H1 (cell line): ENCODE results near the gene CCL22. TPM values are rescaled to one million over a fixed set of nuclear protein-coding genes. Genes with fewer than 3 reads are reported as not detected.

Experiments
- CTCF ChIA-PET: fragments of 300-600 bp; sonication (Branson Sonifier 250); formaldehyde crosslinking; loops from one replicate; lab custom pipeline; 2021; ENCODE audit not compliant: partially characterized antibody; lab: Charles Lee
- POLR2A ChIA-PET: fragments of 300-600 bp; sonication (Branson Sonifier 250); formaldehyde crosslinking; loops from one replicate; lab custom pipeline; 2021; ENCODE audit warnings: inconsistent platforms; ENCODE audit not compliant: partially characterized antibody; lab: Charles Lee
- DNase-seq, 2 experiments: peaks; one replicate each; pipeline versions ENCODE4 v3.0.0 to v3.0.0-alpha.2; 2010 to 2022; ENCODE audit warnings: low spot score in 2 of 2, low read depth in 1 of 2, mixed read lengths in 1 of 2
- FAIRE-seq: peaks from 2 replicates; lab custom pipeline; 2011; peaks lifted over from hg19 to GRCh38; lab: Jason Lieb, UNC
- H2AFZ ChIP-seq: 2 replicates; pipeline ENCODE4 v1.8.1; 2012; ENCODE audit warnings: low read length, inconsistent platforms
- H2AK5ac ChIP-seq: 2 replicates; pipeline ENCODE4 v1.6.1; 2013; ENCODE audit warnings: low read depth, low read length
- H2BK120ac ChIP-seq: replicated peaks from 2 replicates; pipeline ENCODE3; 2013; ENCODE audit warnings: low read depth, low read length, inconsistent platforms
- H2BK12ac ChIP-seq: 2 replicates; pipeline ENCODE4 v1.6.1; 2013; ENCODE audit warnings: low read depth, low read length
- H2BK15ac ChIP-seq: 2 replicates; pipeline ENCODE4 v1.6.1; 2013; ENCODE audit warnings: low read length
- H2BK20ac ChIP-seq: 2 replicates; pipeline ENCODE4 v1.6.1; 2013; ENCODE audit warnings: low read length
- H2BK5ac ChIP-seq: 2 replicates; pipeline ENCODE4 v1.6.1; 2013; ENCODE audit warnings: low read depth, low read length
- H3K14ac ChIP-seq: 2 replicates; pipeline ENCODE4 v1.6.1; 2013; ENCODE audit warnings: inconsistent platforms; ENCODE audit not compliant: insufficient read length
- H3K18ac ChIP-seq: 2 replicates; pipeline ENCODE4 v1.6.1; 2013; ENCODE audit warnings: low read length; ENCODE audit errors: extremely low read depth
- H3K23ac ChIP-seq: 2 replicates; pipeline ENCODE4 v1.6.1; 2013; ENCODE audit warnings: inconsistent platforms; ENCODE audit not compliant: insufficient read length
- H3K23me2 ChIP-seq: 2 replicates; pipeline ENCODE4 v1.6.1; 2013; ENCODE audit warnings: low read depth, low read length
- H3K27ac ChIP-seq: 2 replicates; pipeline ENCODE4 v1.6.1; 2011; ENCODE audit warnings: low read depth, low read length, inconsistent platforms
- H3K27me3 ChIP-seq, 4 experiments: replicated peaks in 1 of 4; 1 replicate in 1 of 4; 2 replicates in 3 of 4; pipeline versions ENCODE4 v1.6.1 to v1.8.1; 2011 to 2013; ENCODE audit warnings: low read length in 3 of 4, mild to moderate bottlenecking in 3 of 4, inconsistent platforms in 2 of 4, mixed read lengths in 2 of 4, moderate library complexity in 1 of 4; ENCODE audit not compliant: control insufficient read depth in 3 of 4, insufficient read depth in 3 of 4; ENCODE audit errors: extremely low read depth in 1 of 4
- H3K36me3 ChIP-seq, 4 experiments: 2 replicates each; pipeline versions ENCODE4 v1.6.1 to v1.8.1; 2011 to 2013; ENCODE audit warnings: mild to moderate bottlenecking in 4 of 4, low read length in 3 of 4, moderate library complexity in 2 of 4, control low read depth in 1 of 4, inconsistent platforms in 1 of 4; ENCODE audit not compliant: insufficient read depth in 4 of 4, control insufficient read depth in 2 of 4
- H3K4ac ChIP-seq: replicated peaks from 2 replicates; pipeline ENCODE3; 2013; ENCODE audit warnings: low read length, low read depth, mixed read lengths, inconsistent platforms; ENCODE audit not compliant: insufficient read length
- H3K4me1 ChIP-seq, 4 experiments: replicated peaks in 1 of 4; 1 replicate in 1 of 4; 2 replicates in 3 of 4; pipeline versions ENCODE4 v1.6.1 to v1.8.1; 2011 to 2013; ENCODE audit warnings: low read length in 3 of 4, inconsistent platforms in 2 of 4, mixed read lengths in 1 of 4; ENCODE audit not compliant: insufficient read depth in 4 of 4, control insufficient read depth in 3 of 4
- H3K4me2 ChIP-seq, 2 experiments: 2 replicates each; pipeline versions ENCODE4 v1.6.1 to v1.8.1; 2011 to 2013; ENCODE audit warnings: low read depth in 2 of 2, low read length in 2 of 2, control low read depth in 1 of 2, inconsistent platforms in 1 of 2, mild to moderate bottlenecking in 1 of 2; ENCODE audit not compliant: insufficient read depth in 1 of 2
- H3K4me3 ChIP-seq, 4 experiments: fragments of 200-600, 300-600 bp in 1 of 4; sonication (generic), shearing (Covaris generic), sonication (Bioruptor Twin) in 1 of 4; 2 replicates each; pipeline versions ENCODE4 v1.5.1 to v1.8.1; 2011 to 2016; ENCODE audit warnings: low read length in 4 of 4, low read depth in 3 of 4, control low read depth in 2 of 4, inconsistent platforms in 2 of 4, mild to moderate bottlenecking in 2 of 4, mixed read lengths in 1 of 4, moderate library complexity in 1 of 4; ENCODE audit not compliant: insufficient read depth in 2 of 4; ENCODE audit errors: extremely low read depth in 1 of 4
- H3K56ac ChIP-seq: replicated peaks from 2 replicates; pipeline ENCODE3; 2013; ENCODE audit warnings: low read depth, mild to moderate bottlenecking, mixed read lengths, low read length, inconsistent platforms; ENCODE audit not compliant: insufficient read length
- H3K79me1 ChIP-seq: 2 replicates; pipeline ENCODE4 v1.6.1; 2013; ENCODE audit warnings: low read depth, low read length, control low read depth
- H3K79me2 ChIP-seq, 2 experiments: 2 replicates each; pipeline versions ENCODE4 v1.6.1 to v1.8.1; 2012 to 2013; ENCODE audit warnings: low read length in 2 of 2, mild to moderate bottlenecking in 2 of 2, inconsistent platforms in 1 of 2; ENCODE audit not compliant: insufficient read depth in 2 of 2, control insufficient read depth in 1 of 2
- H3K9ac ChIP-seq, 4 experiments: replicated peaks in 1 of 4; 1 replicate in 1 of 4; 2 replicates in 3 of 4; pipeline versions ENCODE4 v1.6.1 to v1.8.1; 2011 to 2013; ENCODE audit warnings: low read depth in 3 of 4, low read length in 3 of 4, control low read depth in 2 of 4, mild to moderate bottlenecking in 2 of 4, moderate library complexity in 2 of 4, inconsistent platforms in 1 of 4; ENCODE audit errors: extremely low read depth in 1 of 4
- H3K9me3 ChIP-seq, 2 experiments: 2 replicates each; pipeline versions ENCODE4 v1.6.1 to v1.8.1; 2012 to 2013; ENCODE audit warnings: mild to moderate bottlenecking in 2 of 2, moderate library complexity in 2 of 2, control low read depth in 1 of 2, inconsistent platforms in 1 of 2, low read depth in 1 of 2, low read length in 1 of 2, mixed read lengths in 1 of 2; ENCODE audit not compliant: insufficient read depth in 2 of 2
- H4K20me1 ChIP-seq, 2 experiments: replicated peaks in 1 of 2; 2 replicates each; pipeline versions ENCODE3 to v1.8.1; 2011 to 2013; ENCODE audit warnings: inconsistent platforms in 2 of 2, low read length in 2 of 2, mild to moderate bottlenecking in 1 of 2; ENCODE audit not compliant: insufficient read depth in 2 of 2, control insufficient read depth in 1 of 2
- H4K5ac ChIP-seq: 2 replicates; pipeline ENCODE4 v1.6.1; 2013; ENCODE audit warnings: low read length, low read depth, mixed read lengths, inconsistent platforms; ENCODE audit not compliant: insufficient read length
- H4K8ac ChIP-seq: 2 replicates; pipeline ENCODE4 v1.8.0; 2013; ENCODE audit warnings: mild to moderate bottlenecking, moderate library complexity, low read length, inconsistent platforms; ENCODE audit not compliant: insufficient read depth; ENCODE audit errors: extremely low read depth
- H4K91ac ChIP-seq: replicated peaks from 2 replicates; pipeline ENCODE3; 2013; ENCODE audit warnings: low read length, mixed read lengths, inconsistent platforms; ENCODE audit not compliant: insufficient read length
- CHD1 ChIP-seq: IDR thresholded peaks from 2 replicates; pipeline ENCODE4 v1.6.1; 2012; ENCODE audit warnings: low read depth, low read length, improper control_type of control experiment
- GABPA ChIP-seq: IDR thresholded peaks from 2 replicates; pipeline ENCODE4 v1.6.1; 2011; ENCODE audit warnings: mild to moderate bottlenecking, low read length, moderate library complexity, borderline replicate concordance; ENCODE audit not compliant: insufficient read depth
- HDAC2 ChIP-seq, 2 experiments: fragments of 300-600 bp in 1 of 2; sonication (generic) in 1 of 2; IDR thresholded peaks; 2 replicates each; pipeline ENCODE4 v1.6.1; 2011 to 2012; ENCODE audit warnings: low read depth in 2 of 2, low read length in 2 of 2, mild to moderate bottlenecking in 2 of 2, moderate library complexity in 2 of 2, borderline replicate concordance in 1 of 2, inconsistent platforms in 1 of 2
- JUND ChIP-seq: IDR thresholded peaks from 2 replicates; pipeline ENCODE4 v1.6.1; 2011; ENCODE audit warnings: mild to moderate bottlenecking, improper control_type of control experiment, low read length
- SP4 ChIP-seq: IDR thresholded peaks from 2 replicates; pipeline ENCODE4 v1.6.1; 2012; ENCODE audit warnings: low read length, inconsistent platforms
- TEAD4 ChIP-seq: IDR thresholded peaks from 2 replicates; pipeline ENCODE4 v1.6.1; 2012; ENCODE audit warnings: low read depth, low read length, inconsistent platforms, mixed read lengths
- WGBS, 2 experiments: shearing (Covaris generic) in 1 of 2; methylation state at CpG; one replicate each; pipeline versions ENCODE4 v1.1.6 to v1.1.7; 2013 to 2015; ENCODE audit warnings: low lambda C conversion rate in 2 of 2, mixed read lengths in 2 of 2, inconsistent platforms in 1 of 2, low coverage in 1 of 2, missing lambda C conversion rate in 1 of 2; ENCODE audit not compliant: insufficient replicate concordance in 2 of 2, insufficient coverage in 1 of 2, insufficient read length in 1 of 2; ENCODE audit errors: extremely low coverage in 1 of 2, missing lambda C conversion rate in 1 of 2; 5-methylcytosine and 5-hydroxymethylcytosine counted together
- polyA plus RNA-seq, 7 experiments: library from polyadenylated mRNA; depleted of rRNA in 3 of 7; stranded (reverse) in 5 of 7; unstranded in 2 of 7; fragments of >200 nt in 5 of 7; fragments of 200-250 nt in 2 of 7; gene quantifications; 1 replicate in 5 of 7; 2 replicates in 1 of 7; 4 replicates in 1 of 7; pipeline versions ENCODE4 v1.2.1 to v1.2.3, GENCODE V29; 2011 to 2013; ENCODE audit warnings: missing spikeins in 2 of 7, mixed read lengths in 2 of 7
- total RNA-seq: library from RNA; stranded (reverse); fragmentation: NEBNext Ultra II Directional; extraction: Animal tissue kit (Norgen Biotek cat#: 25700); gene quantifications from 2 replicates; pipeline ENCODE4 v1.2.1, GENCODE V29; 2021

CCL22 gene
- total and polyA plus RNA-seq, 2 of the 8 experiments (the other 6 are each of a cell fraction or from before 2014, with no cell fraction given), result not detected

- Histone ChIP-seq H3K9me3 (no peaks in the 10 kb centered on the region), H2AK5ac (no peak overlapping the region), H2BK15ac (no peak overlapping the region), H3K23ac (no peak overlapping the region), H2BK5ac (no peak overlapping the region), H2AFZ (no peak overlapping the region), H3K4me3 (no peak overlapping the region), H4K5ac (no peak overlapping the region), H3K79me1 (no peaks in the 10 kb centered on the region), H3K14ac (no peak overlapping the region), H3K36me3 (no peaks in the 10 kb centered on the region), H4K91ac (peak overlapping the region; percentile 17), H2BK20ac (no peak overlapping the region), H2BK12ac (no peak overlapping the region), H3K4me2 (no peak overlapping the region), H3K18ac (no peak overlapping the region), H2BK120ac (no peak overlapping the region), H4K20me1 (peaks cover 0 to 8% of the 10 kb centered on the region in 2 experiments), H3K27me3 (no peaks in the 10 kb centered on the region; a peak in 1 of 7 replicates), H3K23me2 (peaks cover 6% of the 10 kb centered on the region), H3K27ac (no peak overlapping the region), H3K4me1 (peaks cover 0 to 2% (median 1%) of the 10 kb centered on the region in 4 experiments; a peak in 1 of 7 replicates), H3K79me2 (no peaks in the 10 kb centered on the region), H3K9ac (no peak overlapping the region), H4K8ac (no peak overlapping the region), H3K4ac (peak overlapping the region; percentile 66), H3K56ac (peak overlapping the region; percentile 90)
- DNase-seq, result no peak
- CTCF ChIA-PET, result interaction anchor here (1.5 kb wide), 1 partner anchor 33 kb away, joined by 3 read pairs; no protein-coding TSS in a partner anchor
- FAIRE-seq, result no peak
- POLR2A ChIA-PET, result no interaction called here
- 79% methylated on average over 3 of the region's 3 CpGs; no CpG with 5 or more reads in 1 of the 2 experiments for WGBS, 2 experiments
- no peak for TF ChIP-seq HDAC2 (IDR thresholded peaks at IDR 0.05; ENCODE audit: borderline replicate concordance in 1 of 2, low read depth in 2 of 2, low read length in 2 of 2)
- no peak for TF ChIP-seq CHD1
- no peak for TF ChIP-seq SP4
- TF ChIP-seq GABPA, result no peak
- no peak for TF ChIP-seq JUND
- TF ChIP-seq TEAD4, result no peak
These were observed 30.5 kb downstream of the CCL22 start for GRCh38 chr16:57389087-57389468.
